Hepatocyte (in vitro differentiated cells): Measurements from ENCODE around the gene STIM2. TPM values are rescaled to one million over a fixed set of nuclear protein-coding genes. Genes with fewer than 3 reads are reported as not detected.

Source experiments
- DNase-seq: peaks from one replicate; pipeline ENCODE4 v3.0.0-alpha.2; 2016; ENCODE audit warnings: low spot score
- H2AFZ ChIP-seq: fragments of 200-600 bp; sonication (generic); 2 replicates; pipeline ENCODE4 v1.6.0; 2016; ENCODE audit warnings: antibody characterized with exemption, mild to moderate bottlenecking
- H3K27ac ChIP-seq: fragments of 200-600 bp; sonication (generic); 2 replicates; pipeline ENCODE4 v1.5.1; 2016; ENCODE audit warnings: mild to moderate bottlenecking
- H3K27me3 ChIP-seq: fragments of 200-600 bp; sonication (generic); 2 replicates; pipeline ENCODE4 v1.6.1; 2016
- H3K36me3 ChIP-seq: fragments of 200-600 bp; sonication (generic); replicated peaks from 2 replicates; pipeline ENCODE4 v1.5.1; 2016; ENCODE audit warnings: low read depth; ENCODE audit not compliant: insufficient read depth
- H3K4me1 ChIP-seq: fragments of 200-600 bp; sonication (generic); 2 replicates; pipeline ENCODE4 v1.5.1; 2016; ENCODE audit warnings: mild to moderate bottlenecking, moderate library complexity; ENCODE audit not compliant: insufficient read depth
- H3K4me2 ChIP-seq: fragments of 200-600 bp; sonication (generic); 2 replicates; pipeline ENCODE4 v1.6.0; 2016
- H3K4me3 ChIP-seq: fragments of 200-600 bp; sonication (generic); 2 replicates; pipeline ENCODE4 v1.5.1; 2016; ENCODE audit warnings: mild to moderate bottlenecking
- H3K79me2 ChIP-seq: fragments of 200-600 bp; sonication (generic); 2 replicates; pipeline ENCODE4 v1.6.0; 2017; ENCODE audit warnings: mild to moderate bottlenecking
- H3K9me2 ChIP-seq: fragments of 200-600 bp; sonication (generic); replicated peaks from 2 replicates; pipeline ENCODE4 v1.6.0; 2017; ENCODE audit warnings: mild to moderate bottlenecking; ENCODE audit not compliant: insufficient read depth
- H3K9me3 ChIP-seq: fragments of 200-600 bp; sonication (generic); 2 replicates; pipeline ENCODE4 v1.5.1; 2016; ENCODE audit warnings: low read depth, mild to moderate bottlenecking
- H4K20me1 ChIP-seq: fragments of 200-600 bp; sonication (generic); 2 replicates; pipeline ENCODE4 v1.6.0; 2016; ENCODE audit warnings: mild to moderate bottlenecking; ENCODE audit not compliant: insufficient read depth, poor library complexity, severe bottlenecking
- EZH2 ChIP-seq: fragments of 200-600 bp; sonication (generic); IDR thresholded peaks from 2 replicates; pipeline ENCODE4 v1.6.1; 2016; ENCODE audit warnings: antibody characterized with exemption, mild to moderate bottlenecking, borderline replicate concordance
- EZH2phosphoT487 ChIP-seq: fragments of 200-600 bp; sonication (generic); IDR thresholded peaks from one replicate; pipeline ENCODE4 v1.6.1; 2018; ENCODE audit warnings: antibody characterized with exemption, mild to moderate bottlenecking, low read depth, moderate library complexity; ENCODE audit not compliant: unreplicated experiment, severe bottlenecking
- WGBS: methylation state at CpG from one replicate; pipeline ENCODE4 v1.1.6; 2016; ENCODE audit warnings: low lambda C conversion rate; ENCODE audit errors: missing lambda C conversion rate; 5-methylcytosine and 5-hydroxymethylcytosine counted together
- polyA plus RNA-seq: library from polyadenylated mRNA; unstranded; fragments of >200 nt; fragmentation: Nextera tagmentation; extraction: Ambion mirVana; gene quantifications from 2 replicates; pipeline ENCODE4 v1.2.1, GENCODE V29; 2016
- total RNA-seq: library from RNA; depleted of rRNA; stranded (reverse); fragments of >200 nt; gene quantifications from 2 replicates; pipeline ENCODE4 v1.2.3, GENCODE V29; 2014
- TF ChIP-seq, protein P1 (sequence below): fragments of 200-600 bp; sonication (generic); IDR thresholded peaks from 2 replicates; pipeline ENCODE4 v1.5.1; 2016; ENCODE audit warnings: antibody characterized with exemption, mild to moderate bottlenecking; ENCODE audit not compliant: poor library complexity

The STIM2 gene
- total and polyA plus RNA-seq, 2 experiments from 2014 or later, result 13.2 to 17.0 TPM

GRCh38 chr4:27018076-27018475 is 157.4 kb downstream of the STIM2 start:
- WGBS, result 100% methylated on average over 5 of the region's 5 CpGs
- no peak for DNase-seq
- Histone ChIP-seq H3K4me1 (no peaks in the 10 kb centered on the region), H3K4me2 (no peak overlapping the region), H3K79me2 (no peaks in the 10 kb centered on the region), H4K20me1 (no peaks in the 10 kb centered on the region), H3K4me3 (no peak overlapping the region), H3K36me3 (no peaks in the 10 kb centered on the region), H3K9me2 (no peaks in the 10 kb centered on the region), H3K9me3 (no peaks in the 10 kb centered on the region), H3K27ac (no peak overlapping the region), H3K27me3 (no peaks in the 10 kb centered on the region), H2AFZ (no peak overlapping the region)
- TF ChIP-seq EZH2, result no peak
- TF ChIP-seq, protein P1, sequence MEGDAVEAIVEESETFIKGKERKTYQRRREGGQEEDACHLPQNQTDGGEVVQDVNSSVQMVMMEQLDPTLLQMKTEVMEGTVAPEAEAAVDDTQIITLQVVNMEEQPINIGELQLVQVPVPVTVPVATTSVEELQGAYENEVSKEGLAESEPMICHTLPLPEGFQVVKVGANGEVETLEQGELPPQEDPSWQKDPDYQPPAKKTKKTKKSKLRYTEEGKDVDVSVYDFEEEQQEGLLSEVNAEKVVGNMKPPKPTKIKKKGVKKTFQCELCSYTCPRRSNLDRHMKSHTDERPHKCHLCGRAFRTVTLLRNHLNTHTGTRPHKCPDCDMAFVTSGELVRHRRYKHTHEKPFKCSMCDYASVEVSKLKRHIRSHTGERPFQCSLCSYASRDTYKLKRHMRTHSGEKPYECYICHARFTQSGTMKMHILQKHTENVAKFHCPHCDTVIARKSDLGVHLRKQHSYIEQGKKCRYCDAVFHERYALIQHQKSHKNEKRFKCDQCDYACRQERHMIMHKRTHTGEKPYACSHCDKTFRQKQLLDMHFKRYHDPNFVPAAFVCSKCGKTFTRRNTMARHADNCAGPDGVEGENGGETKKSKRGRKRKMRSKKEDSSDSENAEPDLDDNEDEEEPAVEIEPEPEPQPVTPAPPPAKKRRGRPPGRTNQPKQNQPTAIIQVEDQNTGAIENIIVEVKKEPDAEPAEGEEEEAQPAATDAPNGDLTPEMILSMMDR, result no peak
- TF ChIP-seq EZH2phosphoT487, result no peak

DNA sequence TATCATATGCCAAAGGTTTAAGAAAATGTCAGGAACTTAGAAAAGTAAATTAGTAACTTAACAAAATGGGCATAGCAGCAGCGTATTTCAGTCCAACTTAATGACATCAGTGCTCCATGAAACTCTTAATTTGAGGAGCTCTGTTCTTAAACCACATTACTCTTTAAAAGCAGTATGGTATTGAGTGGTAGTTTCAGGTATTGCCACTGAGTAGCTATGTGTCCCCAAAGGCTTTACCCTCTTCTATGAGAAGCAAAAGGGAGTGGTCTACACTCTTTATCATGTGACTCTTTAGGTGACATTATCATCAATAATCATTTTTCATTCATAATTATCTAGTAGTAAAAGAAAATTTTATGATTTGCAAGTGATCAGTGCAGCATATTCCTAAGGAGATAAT is 158.3 kb downstream of the STIM2 start:
- no peaks in the 10 kb centered on the region for H3K9me3 ChIP-seq
- no peaks in the 10 kb centered on the region for H3K79me2 ChIP-seq
- H3K4me3 ChIP-seq, result no peak overlapping the region
- H3K27ac ChIP-seq, result no peak overlapping the region
- H2AFZ ChIP-seq, result no peak overlapping the region
- H3K4me2 ChIP-seq, result no peak overlapping the region
- H3K4me1 ChIP-seq, result no peaks in the 10 kb centered on the region
- no peaks in the 10 kb centered on the region for H3K36me3 ChIP-seq
- no peak for DNase-seq
- TF ChIP-seq EZH2phosphoT487 (no peak), EZH2 (no peak)
- TF ChIP-seq, protein P1, result no peak
- no peaks in the 10 kb centered on the region for H3K9me2 ChIP-seq
- no peaks in the 10 kb centered on the region for H4K20me1 ChIP-seq
- WGBS, result 100% methylated on average over 1 of the region's 1 CpG
- H3K27me3 ChIP-seq, result no peaks in the 10 kb centered on the region

- WGBS, result 100% methylated on average over 1 of the region's 1 CpG
- Histone ChIP-seq H3K4me3 (no peak overlapping the region), H3K9me2 (no peaks in the 10 kb centered on the region), H3K27ac (no peak overlapping the region), H3K36me3 (no peaks in the 10 kb centered on the region), H2AFZ (no peak overlapping the region), H3K27me3 (no peaks in the 10 kb centered on the region), H3K9me3 (no peaks in the 10 kb centered on the region), H3K4me2 (no peak overlapping the region), H3K79me2 (no peaks in the 10 kb centered on the region), H4K20me1 (no peaks in the 10 kb centered on the region), H3K4me1 (no peaks in the 10 kb centered on the region)
- no peak for TF ChIP-seq EZH2
- TF ChIP-seq, protein P1, result no peak
- TF ChIP-seq EZH2phosphoT487, result no peak
- no peak for DNase-seq
Measured at GRCh38 chr4:27019766-27020165, 159.1 kb downstream of the STIM2 start.

- no peak for TF ChIP-seq EZH2phosphoT487
- TF ChIP-seq EZH2, result no peak
- TF ChIP-seq, protein P1, result no peak
- no peaks in the 10 kb centered on the region for H3K27me3 ChIP-seq
- H3K4me1 ChIP-seq, result no peaks in the 10 kb centered on the region
- no peak for DNase-seq
- no peak overlapping the region for H3K4me2 ChIP-seq
- no peak overlapping the region for H3K4me3 ChIP-seq
- H2AFZ ChIP-seq, result no peak overlapping the region
- 96% methylated on average over 4 of the region's 4 CpGs for WGBS
- no peaks in the 10 kb centered on the region for H4K20me1 ChIP-seq
- H3K36me3 ChIP-seq, result no peaks in the 10 kb centered on the region
- no peaks in the 10 kb centered on the region for H3K9me2 ChIP-seq
- no peak overlapping the region for H3K27ac ChIP-seq
- no peaks in the 10 kb centered on the region for H3K79me2 ChIP-seq
- H3K9me3 ChIP-seq, result no peaks in the 10 kb centered on the region
Measured at GRCh38 chr4:27020203-27020602, 159.6 kb downstream of the STIM2 start.
